Measurements from ENCODE around the gene ADAMTSL2. TPM values are rescaled to one million over a fixed set of nuclear protein-coding genes. Genes with fewer than 3 reads are reported as not detected.

Gene ADAMTSL2
- total and polyA plus RNA-seq, 2 of the 13 experiments (the other 11 are each of a cell fraction or from before 2014, with no cell fraction given), result 1.9 to 3.8 TPM

DNA sequence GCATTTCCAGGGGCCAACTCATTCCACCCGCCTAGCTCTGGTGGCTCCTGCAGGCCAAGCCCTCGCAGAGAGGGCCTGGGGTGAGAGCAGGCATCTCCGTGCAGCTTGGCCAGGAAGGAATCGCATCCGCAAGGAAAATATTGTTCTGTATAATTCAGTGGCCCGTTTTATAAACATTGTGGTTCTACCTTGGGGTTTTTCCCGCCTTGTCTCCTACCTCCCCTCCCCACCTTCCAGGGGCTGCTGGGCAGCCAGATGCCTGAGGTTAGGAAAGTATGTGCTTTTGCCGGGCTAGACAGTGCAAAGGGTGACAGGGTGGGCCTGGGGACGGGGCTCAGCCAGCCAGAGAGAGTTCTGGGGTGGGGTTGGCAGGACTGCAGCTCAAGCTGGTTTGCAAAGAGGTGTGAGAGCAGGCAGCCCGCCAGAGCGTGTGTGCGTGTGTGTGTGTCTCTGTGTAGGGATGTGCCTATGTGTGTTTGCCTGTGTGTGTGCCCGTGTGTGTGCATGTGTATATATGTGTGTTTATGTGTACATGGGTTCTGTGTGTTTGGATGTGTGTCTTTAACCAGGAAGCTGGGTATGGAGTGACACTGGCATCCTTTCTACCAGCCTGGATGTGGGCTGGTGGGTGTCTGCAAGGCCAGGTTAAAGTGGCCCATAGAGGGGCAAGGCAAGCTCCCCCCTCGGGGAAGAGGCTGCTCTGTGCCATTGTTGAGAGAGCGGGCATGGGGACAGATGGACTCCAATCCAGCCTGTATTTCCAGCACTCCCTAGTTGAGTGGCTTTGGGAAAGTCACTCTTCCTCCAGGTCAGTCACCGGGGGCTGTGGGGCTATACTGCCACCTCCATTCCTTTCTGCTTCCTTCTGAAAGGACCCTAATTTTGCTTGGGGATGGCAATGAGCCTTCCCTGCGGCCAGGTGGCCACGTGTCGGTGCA, 45.0 kb upstream of the ADAMTSL2 start (continued):
- TF ChIP-seq TAF15 (IDR thresholded peaks at IDR 0.05; ENCODE audit: low read depth, low read length, poor library complexity, severe bottlenecking) (no peak), SALL2 (CRISPR knock-in tag; IDR thresholded peaks at IDR 0.05) (no peak), ZNF354B (CRISPR knock-in tag; IDR thresholded peaks at IDR 0.05) (no peak), KDM4B (CRISPR knock-in tag; IDR thresholded peaks at IDR 0.05) (no peak), ZFP82 (CRISPR knock-in tag; IDR thresholded peaks at IDR 0.05; ENCODE audit: borderline replicate concordance) (no peak)

DNA sequence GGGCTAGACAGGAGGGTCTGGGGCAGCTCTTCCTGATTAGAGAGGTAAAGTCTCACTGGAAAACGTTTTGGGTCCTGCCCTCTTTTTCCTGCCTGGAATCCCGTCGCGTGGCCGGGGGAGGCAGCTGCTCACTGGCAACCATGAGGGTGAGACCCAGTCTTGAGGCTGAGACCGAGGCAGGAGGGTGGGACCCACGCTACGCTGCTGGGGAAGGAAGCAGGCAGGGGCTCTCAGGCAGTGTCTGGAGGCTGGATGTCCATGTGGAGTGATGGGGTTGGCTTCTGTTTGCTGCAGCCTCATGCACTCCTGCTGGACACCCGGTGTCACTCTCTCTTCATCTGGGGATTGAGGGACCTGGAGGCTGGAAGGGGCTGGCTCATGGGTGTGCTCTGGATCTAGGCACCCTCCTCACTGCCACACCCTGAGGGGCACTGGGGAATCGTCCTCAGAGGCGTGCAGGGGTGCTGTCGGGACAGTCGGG, 44.3 kb upstream of the ADAMTSL2 start:
- DNase-seq (ENCODE audit: low spot score) (no peak), FAIRE-seq (no peak), ATAC-seq (peak; percentile 25; the same call in 2 of the 3 replicates)
- BruUV-seq (replicated peaks), result no TSS peak
- in situ Hi-C loops (cut with HindIII; ENCODE audit: extremely low pct_ligation_motif_present, low pct_unique_long_range_greater_than_20kb), result no loop called here
- H3K9ac ChIP-seq (ENCODE audit: insufficient read depth, low read depth, low read length), result no peak overlapping the region
- H4K20me1 ChIP-seq (ENCODE audit: insufficient read depth, low read length), result no peaks in the 10 kb centered on the region
- WGBS (ENCODE audit: low lambda C conversion rate), result 18% methylated on average over 13 of the region's 13 CpGs
- H3K9me3 ChIP-seq (ENCODE audit: low read length), result no peaks in the 10 kb centered on the region
- no peak overlapping the region for H3K4me2 ChIP-seq (ENCODE audit: low read depth, low read length)
- ChIA-PET POLR2A (no interaction called here), CTCF (ENCODE audit: low intra/inter-chr PET ratio, low total read pairs) (no interaction called here)
- H3K36me3 ChIP-seq (replicated peaks in 1 of 2; ENCODE audit: control insufficient read depth in 1 of 2, insufficient read depth in 2 of 2, low read length in 2 of 2), result no peaks in the 10 kb centered on the region
- no peak overlapping the region for H3K27ac ChIP-seq (ENCODE audit: extremely low read length, insufficient read depth, low read length)
- intact Hi-C loops (cut with micrococcal nuclease; ENCODE audit: unreplicated experiment), result no loop called here
- peaks cover 14 to 71% of the 10 kb centered on the region in 2 experiments for H3K27me3 ChIP-seq (ENCODE audit: control insufficient read depth in 1 of 2, insufficient read depth in 2 of 2, low read length in 2 of 2)
- H3K4me3 ChIP-seq (replicated peaks in 1 of 3; ENCODE audit: insufficient read depth in 1 of 3, low read depth in 2 of 3, low read length in 3 of 3), result no peak overlapping the region
- no peaks in the 10 kb centered on the region for H3K79me2 ChIP-seq (ENCODE audit: insufficient read depth, low read length)
- H3K4me1 ChIP-seq (ENCODE audit: insufficient read depth, low read length), result peaks cover 87% of the 10 kb centered on the region
- no peak overlapping the region for H2AFZ ChIP-seq (ENCODE audit: low read length)
- TF ChIP-seq STAG1 (CRISPR knock-in tag; IDR thresholded peaks at IDR 0.05) (peak; percentile 41), ZNF326 (CRISPR knock-in tag; IDR thresholded peaks at IDR 0.05; ENCODE audit: borderline replicate concordance) (no peak)
- TF ChIP-seq, protein P1, sequence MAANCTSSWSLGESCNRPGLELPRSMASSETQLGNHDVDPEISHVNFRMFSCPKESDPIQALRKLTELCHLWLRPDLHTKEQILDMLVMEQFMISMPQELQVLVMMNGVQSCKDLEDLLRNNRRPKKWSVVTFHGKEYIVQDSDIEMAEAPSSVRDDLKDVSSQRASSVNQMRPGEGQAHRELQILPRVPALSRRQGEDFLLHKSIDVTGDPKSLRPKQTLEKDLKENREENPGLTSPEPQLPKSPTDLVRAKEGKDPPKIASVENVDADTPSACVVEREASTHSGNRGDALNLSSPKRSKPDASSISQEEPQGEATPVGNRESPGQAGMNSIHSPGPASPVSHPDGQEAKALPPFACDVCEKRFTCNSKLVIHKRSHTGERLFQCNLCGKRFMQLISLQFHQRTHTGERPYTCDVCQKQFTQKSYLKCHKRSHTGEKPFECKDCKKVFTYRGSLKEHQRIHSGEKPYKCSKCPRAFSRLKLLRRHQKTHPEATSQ (CRISPR knock-in tag; IDR thresholded peaks at IDR 0.05; ENCODE audit: borderline replicate concordance), result no peak
- TF ChIP-seq, protein P2, sequence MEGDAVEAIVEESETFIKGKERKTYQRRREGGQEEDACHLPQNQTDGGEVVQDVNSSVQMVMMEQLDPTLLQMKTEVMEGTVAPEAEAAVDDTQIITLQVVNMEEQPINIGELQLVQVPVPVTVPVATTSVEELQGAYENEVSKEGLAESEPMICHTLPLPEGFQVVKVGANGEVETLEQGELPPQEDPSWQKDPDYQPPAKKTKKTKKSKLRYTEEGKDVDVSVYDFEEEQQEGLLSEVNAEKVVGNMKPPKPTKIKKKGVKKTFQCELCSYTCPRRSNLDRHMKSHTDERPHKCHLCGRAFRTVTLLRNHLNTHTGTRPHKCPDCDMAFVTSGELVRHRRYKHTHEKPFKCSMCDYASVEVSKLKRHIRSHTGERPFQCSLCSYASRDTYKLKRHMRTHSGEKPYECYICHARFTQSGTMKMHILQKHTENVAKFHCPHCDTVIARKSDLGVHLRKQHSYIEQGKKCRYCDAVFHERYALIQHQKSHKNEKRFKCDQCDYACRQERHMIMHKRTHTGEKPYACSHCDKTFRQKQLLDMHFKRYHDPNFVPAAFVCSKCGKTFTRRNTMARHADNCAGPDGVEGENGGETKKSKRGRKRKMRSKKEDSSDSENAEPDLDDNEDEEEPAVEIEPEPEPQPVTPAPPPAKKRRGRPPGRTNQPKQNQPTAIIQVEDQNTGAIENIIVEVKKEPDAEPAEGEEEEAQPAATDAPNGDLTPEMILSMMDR (CRISPR knock-in tag; IDR thresholded peaks at IDR 0.05), result peak; percentile 42
